Keratinocyte (primary cell): ENCODE results near the gene NXN. TPM values are rescaled to one million over a fixed set of nuclear protein-coding genes. Genes with fewer than 3 reads are reported as not detected.

Source experiments
- DNase-seq: peaks from one replicate; pipeline ENCODE4 v3.0.0-alpha.2; 2011; ENCODE audit warnings: low read depth, missing footprints, low spot score
- FAIRE-seq: peaks from 2 replicates; lab custom pipeline; 2011; peaks lifted over from hg19 to GRCh38; lab: Jason Lieb, UNC
- H2AFZ ChIP-seq: 2 replicates; pipeline ENCODE4 v1.6.0; 2012; ENCODE audit warnings: low read length, control low read depth, inconsistent platforms; ENCODE audit not compliant: control insufficient read depth
- H3K27ac ChIP-seq: 2 replicates; pipeline ENCODE4 v1.5.1; 2011; ENCODE audit warnings: low read length; ENCODE audit not compliant: control insufficient read depth, insufficient read depth
- H3K27me3 ChIP-seq: 3 replicates; pipeline ENCODE4 v1.6.0; 2011; ENCODE audit warnings: low read length; ENCODE audit not compliant: control insufficient read depth, insufficient read depth; ENCODE audit errors: extremely low read depth
- H3K36me3 ChIP-seq, 2 experiments: 2 replicates in 1 of 2; 3 replicates in 1 of 2; pipeline ENCODE4 v1.5.1; 2011; ENCODE audit warnings: low read length in 2 of 2, mild to moderate bottlenecking in 1 of 2; ENCODE audit not compliant: control insufficient read depth in 2 of 2, insufficient read depth in 2 of 2; ENCODE audit errors: extremely low read depth in 1 of 2
- H3K4me1 ChIP-seq: 3 replicates; pipeline ENCODE4 v1.5.1; 2011; ENCODE audit warnings: low read length; ENCODE audit not compliant: control insufficient read depth, insufficient read depth; ENCODE audit errors: extremely low read depth
- H3K4me2 ChIP-seq: 3 replicates; pipeline ENCODE4 v1.6.0; 2011; ENCODE audit warnings: low read depth, low read length; ENCODE audit not compliant: control insufficient read depth, insufficient read depth; ENCODE audit errors: extremely low read depth
- H3K4me3 ChIP-seq, 3 experiments: fragments of 200-600 bp in 1 of 3; sonication (generic) in 1 of 3; 2 replicates in 2 of 3; 3 replicates in 1 of 3; pipeline ENCODE4 v1.5.1; 2011 to 2016; ENCODE audit warnings: low read length in 3 of 3, mild to moderate bottlenecking in 3 of 3, control low read depth in 2 of 3, inconsistent platforms in 1 of 3, low read depth in 1 of 3, mixed read lengths in 1 of 3, mixed run types in 1 of 3, moderate library complexity in 1 of 3; ENCODE audit not compliant: control insufficient read depth in 2 of 3, insufficient read depth in 2 of 3; ENCODE audit errors: extremely low read depth in 1 of 3
- H3K79me2 ChIP-seq: 2 replicates; pipeline ENCODE4 v1.6.0; 2012; ENCODE audit warnings: low read length; ENCODE audit not compliant: control insufficient read depth, insufficient read depth
- H3K9ac ChIP-seq: 3 replicates; pipeline ENCODE4 v1.6.0; 2011; ENCODE audit warnings: low read length; ENCODE audit not compliant: control insufficient read depth, insufficient read depth; ENCODE audit errors: extremely low read depth
- H3K9me1 ChIP-seq: 3 replicates; pipeline ENCODE4 v1.6.0; 2011; ENCODE audit warnings: low read length; ENCODE audit not compliant: control insufficient read depth, insufficient read depth; ENCODE audit errors: extremely low read depth
- H3K9me3 ChIP-seq: 2 replicates; pipeline ENCODE4 v1.5.1; 2012; ENCODE audit warnings: low read depth, low read length; ENCODE audit not compliant: control insufficient read depth
- H4K20me1 ChIP-seq: 3 replicates; pipeline ENCODE4 v1.6.0; 2011; ENCODE audit warnings: low read length; ENCODE audit not compliant: control insufficient read depth, insufficient read depth; ENCODE audit errors: extremely low read depth
- EZH2 ChIP-seq: IDR thresholded peaks from one replicate; pipeline ENCODE4 v1.6.1; 2012; ENCODE audit warnings: inconsistent platforms, mild to moderate bottlenecking, low read length, moderate library complexity
- dilution Hi-C: fragments of 300-500 bp; cut with MboI; formaldehyde crosslinking; loops from one replicate; pipeline ENCODE4 v1.7.0; 2020; ENCODE audit warnings: low sequenced_read_pairs; ENCODE audit not compliant: extremely low pct_ligation_motif_present
- polyA plus RNA-seq, 5 experiments: library from polyadenylated mRNA; depleted of rRNA in 3 of 5; stranded (reverse) in 3 of 5; stranded (forward) in 1 of 5; unstranded in 1 of 5; fragments of >200 nt; gene quantifications; 1 replicate in 1 of 5; 2 replicates in 3 of 5; 3 replicates in 1 of 5; pipeline versions ENCODE4 v1.2.1 to v1.2.3, GENCODE V29; 2011 to 2012; ENCODE audit warnings: missing spikeins in 2 of 5, low read depth in 1 of 5, low replicate concordance in 1 of 5
- TF ChIP-seq, protein P1 (sequence below), 3 experiments: IDR thresholded peaks in 1 of 3; conservative IDR thresholded peaks in 1 of 3; optimal IDR thresholded peaks in 1 of 3; 2 replicates in 2 of 3; 3 replicates in 1 of 3; pipeline versions ENCODE3 to v1.5.1; 2011; ENCODE audit warnings: low read length in 3 of 3, mild to moderate bottlenecking in 3 of 3, moderate library complexity in 2 of 3, control low read depth in 1 of 3, inconsistent platforms in 1 of 3; ENCODE audit not compliant: insufficient read depth in 2 of 3; ENCODE audit errors: extremely low read depth in 1 of 3

Gene NXN
- polyA plus RNA-seq, 1 donor (not counting 4 experiments of a cell fraction or from before 2014, with no cell fraction given) = 94.4 TPM

DNA sequence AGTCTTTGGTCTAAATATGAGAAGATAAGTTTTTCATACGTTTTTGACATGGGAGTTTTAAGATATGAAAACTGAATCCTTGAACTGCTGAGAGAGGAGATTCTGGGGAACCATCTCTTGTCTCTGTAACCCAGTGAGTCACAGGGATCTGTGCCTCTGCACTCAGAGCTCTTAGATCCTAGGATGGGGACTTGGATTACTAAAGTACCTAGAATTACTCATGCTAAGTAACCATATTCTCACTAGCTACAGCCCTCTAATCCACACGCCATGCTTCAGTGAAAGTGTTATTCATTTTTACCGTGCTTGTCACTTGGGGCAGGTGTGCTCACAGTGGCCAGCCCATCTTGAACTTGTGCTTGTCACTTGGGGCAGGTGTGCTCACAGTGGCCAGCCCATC, 195.4 kb downstream of the NXN start:
- H3K4me1 ChIP-seq = peaks cover 33% of the 10 kb centered on the region
- peaks cover 5 to 21% of the 10 kb centered on the region in 2 experiments for H3K36me3 ChIP-seq
- H4K20me1 ChIP-seq = no peaks in the 10 kb centered on the region
- H3K27ac ChIP-seq = no peak overlapping the region
- TF ChIP-seq, protein P1, sequence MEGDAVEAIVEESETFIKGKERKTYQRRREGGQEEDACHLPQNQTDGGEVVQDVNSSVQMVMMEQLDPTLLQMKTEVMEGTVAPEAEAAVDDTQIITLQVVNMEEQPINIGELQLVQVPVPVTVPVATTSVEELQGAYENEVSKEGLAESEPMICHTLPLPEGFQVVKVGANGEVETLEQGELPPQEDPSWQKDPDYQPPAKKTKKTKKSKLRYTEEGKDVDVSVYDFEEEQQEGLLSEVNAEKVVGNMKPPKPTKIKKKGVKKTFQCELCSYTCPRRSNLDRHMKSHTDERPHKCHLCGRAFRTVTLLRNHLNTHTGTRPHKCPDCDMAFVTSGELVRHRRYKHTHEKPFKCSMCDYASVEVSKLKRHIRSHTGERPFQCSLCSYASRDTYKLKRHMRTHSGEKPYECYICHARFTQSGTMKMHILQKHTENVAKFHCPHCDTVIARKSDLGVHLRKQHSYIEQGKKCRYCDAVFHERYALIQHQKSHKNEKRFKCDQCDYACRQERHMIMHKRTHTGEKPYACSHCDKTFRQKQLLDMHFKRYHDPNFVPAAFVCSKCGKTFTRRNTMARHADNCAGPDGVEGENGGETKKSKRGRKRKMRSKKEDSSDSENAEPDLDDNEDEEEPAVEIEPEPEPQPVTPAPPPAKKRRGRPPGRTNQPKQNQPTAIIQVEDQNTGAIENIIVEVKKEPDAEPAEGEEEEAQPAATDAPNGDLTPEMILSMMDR (optimal IDR thresholded peaks at IDR 0.05 in 1 of 3, IDR thresholded peaks at IDR 0.05 in 1 of 3, conservative IDR thresholded peaks at IDR 0.05 in 1 of 3; ENCODE audit: extremely low read depth in 1 of 3, insufficient read depth in 2 of 3, low read length in 3 of 3) = no peak
- TF ChIP-seq EZH2 = no peak
- FAIRE-seq (no peak), DNase-seq (no peak)
- no peak overlapping the region for H3K4me3 ChIP-seq
- H3K4me2 ChIP-seq = peak overlapping the region; percentile 76
- no peak overlapping the region for H2AFZ ChIP-seq
- peaks cover 63% of the 10 kb centered on the region for H3K79me2 ChIP-seq
- H3K27me3 ChIP-seq = no peaks in the 10 kb centered on the region
- H3K9me3 ChIP-seq = no peaks in the 10 kb centered on the region
- H3K9ac ChIP-seq = no peak overlapping the region
- H3K9me1 ChIP-seq = no peaks in the 10 kb centered on the region
- dilution Hi-C loops = loop anchor here (25.0 kb wide), 1 partner anchor 203 kb away; the partner anchor contains the start of genes NXN and TIMM22

DNA sequence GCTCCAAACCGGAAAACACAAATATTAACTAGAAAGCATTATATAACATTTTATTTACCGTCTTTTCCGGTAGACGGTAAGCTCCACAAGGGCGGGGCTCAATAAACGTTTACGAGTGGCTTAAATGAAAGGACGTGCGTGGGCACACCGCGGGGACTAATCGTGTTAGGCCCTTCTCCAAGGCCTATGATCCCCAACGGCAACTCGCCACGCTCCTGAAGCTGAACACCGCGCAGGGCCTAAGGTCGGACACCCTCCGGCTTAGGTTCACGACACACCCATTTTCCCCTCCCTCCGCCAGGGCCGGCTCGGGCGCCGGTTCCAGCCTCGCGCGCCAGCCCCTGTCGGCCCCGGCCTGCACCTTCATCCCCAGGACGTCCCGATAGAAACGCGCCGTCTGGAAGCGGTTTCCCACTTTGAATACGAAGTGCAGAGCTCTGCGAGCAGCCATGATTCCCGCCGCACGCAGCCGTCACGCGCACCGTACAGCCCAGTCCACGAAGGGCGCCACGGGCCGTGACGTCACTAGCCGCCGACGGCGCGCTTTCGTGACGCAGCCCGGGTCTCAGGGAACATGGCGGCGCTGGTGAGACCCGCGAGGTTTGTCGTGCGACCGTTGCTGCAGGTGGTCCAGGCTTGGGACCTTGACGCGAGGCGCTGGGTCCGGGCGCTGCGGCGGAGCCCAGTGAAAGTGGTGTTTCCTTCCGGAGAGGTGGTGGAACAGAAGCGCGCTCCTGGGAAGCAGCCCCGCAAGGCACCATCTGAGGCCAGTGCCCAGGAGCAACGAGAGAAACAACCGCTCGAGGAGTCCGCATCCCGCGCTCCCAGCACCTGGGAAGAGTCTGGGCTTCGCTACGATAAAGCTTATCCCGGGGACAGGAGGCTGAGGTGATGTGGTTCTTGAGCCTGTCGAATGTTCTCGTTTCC, 197.5 kb downstream of the NXN start, which contains the start of the genes GLOD4 and MRM3:
Gene GLOD4, minus strand, starts transcription at position 476 of the 927 bp plus-strand sequence. Its CDS starts 25 bp downstream, at position 451.
Gene MRM3, plus strand, starts transcription at position 549 of the 927 bp plus-strand sequence. Its CDS starts 26 bp downstream, at position 575.
- Histone ChIP-seq H3K27ac (peak within 1 kb of the TSS; percentile 90), H3K4me1 (peaks cover 20% of the 10 kb centered on the region), H3K9me3 (no peaks in the 10 kb centered on the region), H3K36me3 (peaks cover 6 to 28% of the 10 kb centered on the region in 2 experiments), H3K4me2 (peak within 1 kb of the TSS; percentile 98), H3K9ac (peak within 1 kb of the TSS; percentile 94), H2AFZ (peak within 1 kb of the TSS; percentile 91), H3K4me3 (peak within 1 kb of the TSS; percentile 95 to 99 (median 99)), H3K27me3 (no peaks in the 10 kb centered on the region), H3K9me1 (no peaks in the 10 kb centered on the region), H4K20me1 (no peaks in the 10 kb centered on the region), H3K79me2 (peaks cover 70% of the 10 kb centered on the region)
- dilution Hi-C loops = loop anchor here (25.0 kb wide), 1 partner anchor 205 kb away; the partner anchor contains the start of genes NXN and TIMM22
- TF ChIP-seq EZH2 = no peak
- TF ChIP-seq, protein P1 (optimal IDR thresholded peaks at IDR 0.05 in 1 of 3, IDR thresholded peaks at IDR 0.05 in 1 of 3, conservative IDR thresholded peaks at IDR 0.05 in 1 of 3; ENCODE audit: extremely low read depth in 1 of 3, insufficient read depth in 2 of 3, low read length in 3 of 3) = peak in 1 of 3 experiments; percentile 18
- FAIRE-seq (peak; percentile 39), DNase-seq (peak; percentile 26)
